MM.1S (cell line): ENCODE data around the gene ISOC2.

Source experiments
- DNase-seq: peaks from one replicate; pipeline ENCODE4 v3.0.0-alpha.2; 2015
- H2AFZ ChIP-seq: fragments of 300-600 bp; sonication (generic); 2 replicates; pipeline ENCODE4 v1.6.0; 2016; ENCODE audit warnings: antibody characterized with exemption, low read length
- H3F3A ChIP-seq: fragments of 300-600 bp; sonication (generic); 2 replicates; pipeline ENCODE4 v1.6.1; 2016; ENCODE audit warnings: mild to moderate bottlenecking, antibody characterized with exemption, low read length, moderate library complexity, mixed read lengths; ENCODE audit not compliant: insufficient read depth
- H3K27ac ChIP-seq: fragments of 300-600 bp; sonication (generic); 2 replicates; pipeline ENCODE4 v1.5.1; 2016; ENCODE audit warnings: mild to moderate bottlenecking, low read length
- H3K27me3 ChIP-seq: fragments of 300-600 bp; sonication (generic); replicated peaks from 2 replicates; pipeline ENCODE4 v1.6.0; 2016; ENCODE audit warnings: low read length; ENCODE audit not compliant: insufficient read depth
- H3K36me3 ChIP-seq: fragments of 300-600 bp; sonication (generic); replicated peaks from 2 replicates; pipeline ENCODE4 v1.6.1; 2016; ENCODE audit warnings: mild to moderate bottlenecking, low read length, mixed read lengths; ENCODE audit not compliant: insufficient read depth
- H3K4me1 ChIP-seq: fragments of 300-600 bp; sonication (generic); 2 replicates; pipeline ENCODE4 v1.6.1; 2016; ENCODE audit warnings: low read length, mixed read lengths
- H3K4me2 ChIP-seq: fragments of 300-600 bp; sonication (generic); 2 replicates; pipeline ENCODE4 v1.6.0; 2016; ENCODE audit warnings: low read depth, low read length
- H3K4me3 ChIP-seq: fragments of 300-600 bp; sonication (generic); 2 replicates; pipeline ENCODE4 v1.5.1; 2016; ENCODE audit warnings: low read length, mixed read lengths
- H3K79me2 ChIP-seq: fragments of 300-600 bp; sonication (generic); 2 replicates; pipeline ENCODE4 v1.6.1; 2016; ENCODE audit warnings: mixed run types, low read length, mixed read lengths
- H3K9ac ChIP-seq: fragments of 300-600 bp; sonication (generic); 2 replicates; pipeline ENCODE4 v1.6.1; 2016; ENCODE audit warnings: low read length, mixed read lengths
- H3K9me2 ChIP-seq: fragments of 300-600 bp; sonication (generic); replicated peaks from 2 replicates; pipeline ENCODE4 v1.6.1; 2016; ENCODE audit warnings: mild to moderate bottlenecking, low read length, mixed read lengths; ENCODE audit not compliant: insufficient read depth
- H3K9me3 ChIP-seq: fragments of 300-600 bp; sonication (generic); replicated peaks from 2 replicates; pipeline ENCODE4 v1.6.1; 2016; ENCODE audit warnings: mild to moderate bottlenecking, low read length, mixed read lengths; ENCODE audit not compliant: insufficient read depth
- H4K20me1 ChIP-seq: fragments of 300-600 bp; sonication (generic); 2 replicates; pipeline ENCODE4 v1.6.1; 2016; ENCODE audit warnings: mild to moderate bottlenecking, low read length, moderate library complexity, mixed read lengths; ENCODE audit not compliant: insufficient read depth
- CTCF ChIP-seq: fragments of 300-600 bp; sonication (generic); IDR thresholded peaks from 2 replicates; pipeline ENCODE4 v1.5.1; 2016; ENCODE audit warnings: antibody characterized with exemption, low read length, mixed read lengths
- EZH2 ChIP-seq: fragments of 300-600 bp; sonication (generic); optimal IDR thresholded peaks from 2 replicates; pipeline ENCODE3; 2017; ENCODE audit warnings: low read depth, mild to moderate bottlenecking, antibody characterized with exemption, low read length, mixed read lengths
- EZH2phosphoT487 ChIP-seq: fragments of 300-600 bp; sonication (generic); IDR thresholded peaks from 2 replicates; pipeline ENCODE4 v1.6.1; 2018; ENCODE audit warnings: antibody characterized with exemption, low read length

The ISOC2 gene

GRCh38 chr19:55441319-55441691 lies 20.1 kb downstream of the ISOC2 start:
- Histone ChIP-seq H4K20me1 (no peaks in the 10 kb centered on the region), H3K9me3 (no peaks in the 10 kb centered on the region), H3K9ac (no peak overlapping the region), H2AFZ (no peak overlapping the region), H3K9me2 (no peaks in the 10 kb centered on the region), H3K4me2 (no peak overlapping the region), H3K36me3 (no peaks in the 10 kb centered on the region), H3K4me1 (no peaks in the 10 kb centered on the region), H3K27me3 (peaks cover 63% of the 10 kb centered on the region), H3F3A (no peaks in the 10 kb centered on the region), H3K79me2 (no peaks in the 10 kb centered on the region), H3K27ac (no peak overlapping the region), H3K4me3 (no peak overlapping the region)
- no peak for DNase-seq
- TF ChIP-seq CTCF = no peak
- no peak for TF ChIP-seq EZH2
- TF ChIP-seq EZH2phosphoT487 = no peak

GRCh38 chr19:55440411-55441105 lies 20.9 kb downstream of the ISOC2 start:
- Histone ChIP-seq H3K4me2 (no peak overlapping the region), H3F3A (no peaks in the 10 kb centered on the region), H3K79me2 (no peaks in the 10 kb centered on the region), H3K4me1 (no peaks in the 10 kb centered on the region), H2AFZ (no peak overlapping the region), H3K27ac (no peak overlapping the region), H3K9me3 (no peaks in the 10 kb centered on the region), H3K27me3 (peaks cover 57% of the 10 kb centered on the region), H3K36me3 (no peaks in the 10 kb centered on the region), H3K9me2 (no peaks in the 10 kb centered on the region), H4K20me1 (no peaks in the 10 kb centered on the region), H3K4me3 (no peak overlapping the region), H3K9ac (no peak overlapping the region)
- no peak for TF ChIP-seq EZH2phosphoT487
- TF ChIP-seq EZH2 = no peak
- TF ChIP-seq CTCF = no peak
- DNase-seq = no peak

GRCh38 chr19:55439052-55439451 lies 22.4 kb downstream of the ISOC2 start:
- no peak overlapping the region for H3K27ac ChIP-seq
- H3K9ac ChIP-seq = no peak overlapping the region
- H3K27me3 ChIP-seq = peaks cover 42% of the 10 kb centered on the region

More at GRCh38 chr19:55439052-55439451, 22.4 kb downstream of the ISOC2 start:
- TF ChIP-seq EZH2 (no peak), EZH2phosphoT487 (no peak), CTCF (no peak)
- H3K9me2 ChIP-seq = no peaks in the 10 kb centered on the region
- no peaks in the 10 kb centered on the region for H3K9me3 ChIP-seq
- no peak overlapping the region for H2AFZ ChIP-seq
- H3K79me2 ChIP-seq = no peaks in the 10 kb centered on the region
- H3F3A ChIP-seq = no peaks in the 10 kb centered on the region
- H3K4me2 ChIP-seq = no peak overlapping the region
- H3K4me1 ChIP-seq = no peaks in the 10 kb centered on the region
- H3K4me3 ChIP-seq = no peak overlapping the region
- no peak for DNase-seq
- H3K36me3 ChIP-seq = no peaks in the 10 kb centered on the region
- no peaks in the 10 kb centered on the region for H4K20me1 ChIP-seq
